ENCODE measurements around the gene ACP5. TPM values are rescaled to one million over a fixed set of nuclear protein-coding genes. Genes with fewer than 3 reads are reported as not detected.

ACP5 gene
- total and polyA plus RNA-seq, 2 of the 8 experiments (the other 6 are each of a cell fraction or from before 2014, with no cell fraction given) = 9.0 to 14.3 TPM

DNA sequence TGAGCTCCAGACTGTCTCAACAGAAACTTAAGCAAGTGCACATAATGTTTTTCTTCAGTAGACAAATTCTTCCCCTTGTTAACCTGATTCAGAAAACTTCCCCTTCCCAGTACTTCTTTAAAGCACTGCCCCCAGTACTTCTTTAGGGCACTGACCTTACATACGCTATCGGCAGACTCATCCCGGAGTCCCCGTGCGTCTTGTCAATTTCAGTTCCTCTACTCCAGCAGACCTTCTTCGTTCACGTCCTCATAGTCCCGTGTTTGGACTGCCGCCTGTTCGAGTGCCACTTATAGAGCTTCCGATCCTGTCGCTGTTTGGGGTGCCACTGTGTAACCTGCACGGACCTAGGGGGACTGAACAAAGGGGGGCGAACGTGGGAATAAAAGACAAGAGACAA lies 48.8 kb upstream of the ACP5 start:
- no peak overlapping the region for H2BK5ac ChIP-seq (ENCODE audit: low read depth, low read length)
- H2AK5ac ChIP-seq (ENCODE audit: low read depth, low read length) = no peak overlapping the region
- H2AFZ ChIP-seq (ENCODE audit: low read length) = no peak overlapping the region
- H3K36me3 ChIP-seq (ENCODE audit: control insufficient read depth in 2 of 4, insufficient read depth in 4 of 4, low read length in 3 of 4) = no peaks in the 10 kb centered on the region
- H3K27ac ChIP-seq (ENCODE audit: low read depth, low read length) = no peak overlapping the region
- no peak overlapping the region for H3K4me3 ChIP-seq (ENCODE audit: extremely low read depth in 1 of 4, insufficient read depth in 2 of 4, low read depth in 3 of 4, low read length in 4 of 4)
- no peaks in the 10 kb centered on the region for H3K79me2 ChIP-seq (ENCODE audit: control insufficient read depth in 1 of 2, insufficient read depth in 2 of 2, low read length in 2 of 2)
- no peak overlapping the region for H3K56ac ChIP-seq (replicated peaks; ENCODE audit: insufficient read length, low read depth, low read length)
- no peaks in the 10 kb centered on the region for H3K9me3 ChIP-seq (ENCODE audit: insufficient read depth in 2 of 2, low read depth in 1 of 2, low read length in 1 of 2)
- CTCF ChIA-PET (ENCODE audit: partially characterized antibody) = interaction anchor here (1.0 to 2.4 kb wide), 2 partner anchors 13 to 66 kb away, joined by 4 to 6 read pairs; no protein-coding TSS in a partner anchor
- no peak overlapping the region for H3K14ac ChIP-seq (ENCODE audit: insufficient read length)
- no peak overlapping the region for H3K4me2 ChIP-seq (ENCODE audit: insufficient read depth in 1 of 2, low read depth in 2 of 2, low read length in 2 of 2)
- peaks cover 0 to 4% (median 1%) of the 10 kb centered on the region in 4 experiments; a peak in 3 of 7 replicates for H3K4me1 ChIP-seq (replicated peaks in 1 of 4; ENCODE audit: control insufficient read depth in 3 of 4, insufficient read depth in 4 of 4, low read length in 3 of 4)
- no peak overlapping the region for H2BK120ac ChIP-seq (replicated peaks; ENCODE audit: low read depth, low read length)
- no peak overlapping the region for H4K8ac ChIP-seq (ENCODE audit: extremely low read depth, insufficient read depth, low read length)
- peaks cover 0 to 4% (median 2%) of the 10 kb centered on the region in 4 experiments; a peak in 3 of 7 replicates for H3K27me3 ChIP-seq (replicated peaks in 1 of 4; ENCODE audit: control insufficient read depth in 3 of 4, extremely low read depth in 1 of 4, insufficient read depth in 3 of 4, low read length in 3 of 4)
- no peaks in the 10 kb centered on the region; the same call in 1 of the 2 replicates for H3K23me2 ChIP-seq (ENCODE audit: low read depth, low read length)
- no peaks in the 10 kb centered on the region for H3K79me1 ChIP-seq (ENCODE audit: low read depth, low read length)
- H3K4ac ChIP-seq (replicated peaks; ENCODE audit: insufficient read length, low read depth, low read length) = no peak overlapping the region
- POLR2A ChIA-PET (ENCODE audit: partially characterized antibody) = interaction anchor here (0.8 to 5.0 kb wide), 3 partner anchors 12 to 75 kb away, joined by 3 to 17 read pairs (median 3); partner anchors contain the start of gene ELOF1
- H4K91ac ChIP-seq (replicated peaks; ENCODE audit: insufficient read length, low read length) = no peak overlapping the region
- FAIRE-seq = no peak
- H4K20me1 ChIP-seq (replicated peaks in 1 of 2; ENCODE audit: control insufficient read depth in 1 of 2, insufficient read depth in 2 of 2, low read length in 2 of 2) = no peaks in the 10 kb centered on the region
- H2BK20ac ChIP-seq (ENCODE audit: low read length) = no peak overlapping the region
- H4K5ac ChIP-seq (ENCODE audit: insufficient read length, low read depth, low read length) = no peak overlapping the region
- H2BK12ac ChIP-seq (ENCODE audit: low read depth, low read length) = no peak overlapping the region
- 91% methylated on average over 15 of the region's 15 CpGs; no CpG with 5 or more reads in 1 of the 2 experiments for WGBS, 2 experiments (ENCODE audit: extremely low coverage in 1 of 2, insufficient coverage in 1 of 2, insufficient read length in 1 of 2, insufficient replicate concordance in 2 of 2, low coverage in 1 of 2, low lambda C conversion rate in 2 of 2, missing lambda C conversion rate in 1 of 2)
- H2BK15ac ChIP-seq (ENCODE audit: low read length) = no peak overlapping the region
- H3K18ac ChIP-seq (ENCODE audit: extremely low read depth, low read length) = no peak overlapping the region
- H3K9ac ChIP-seq (replicated peaks in 1 of 4; ENCODE audit: extremely low read depth in 1 of 4, low read depth in 3 of 4, low read length in 3 of 4) = no peak overlapping the region
- no peak overlapping the region for H3K23ac ChIP-seq (ENCODE audit: insufficient read length)
- DNase-seq (ENCODE audit: low read depth in 1 of 2, low spot score in 2 of 2) = no peak
- TF ChIP-seq NRF1 (IDR thresholded peaks at IDR 0.05; ENCODE audit: low read depth, low read length) (no peak), SP2 (IDR thresholded peaks at IDR 0.05; ENCODE audit: low read length) (no peak), CBX8 (IDR thresholded peaks at IDR 0.05; ENCODE audit: borderline replicate concordance, low read depth, low read length) (no peak), SUZ12 (IDR thresholded peaks at IDR 0.05; ENCODE audit: low read length) (no peak), CHD2 (IDR thresholded peaks at IDR 0.05; ENCODE audit: low read length) (no peak), PHF8 (conservative IDR thresholded peaks at IDR 0.05; ENCODE audit: low read depth, low read length) (no peak), RBBP5 (IDR thresholded peaks at IDR 0.05; ENCODE audit: borderline replicate concordance, low read depth, low read length) (no peak), EGR1 (IDR thresholded peaks at IDR 0.05; ENCODE audit: borderline replicate concordance, low read depth, low read length) (no peak), CEBPB (IDR thresholded peaks at IDR 0.05; ENCODE audit: low read depth, low read length) (no peak), BRCA1 (IDR thresholded peaks at IDR 0.05; ENCODE audit: low read depth, low read length) (no peak), MAFK (IDR thresholded peaks at IDR 0.05; ENCODE audit: low read depth, low read length) (no peak), TBP (IDR thresholded peaks at IDR 0.05; ENCODE audit: low read depth, low read length) (no peak), NANOG (IDR thresholded peaks at IDR 0.05; ENCODE audit: insufficient read depth, low read depth, low read length, poor library complexity, severe bottlenecking) (no peak), JUN (IDR thresholded peaks at IDR 0.05; ENCODE audit: low read depth, low read length) (no peak), RNF2 (IDR thresholded peaks at IDR 0.05; ENCODE audit: borderline replicate concordance, low read depth, low read length, missing control alignments, poor library complexity, severe bottlenecking) (no peak)

Data from H1 (cell line).